Stomach (tissue), 4 donors: ENCODE measurements around the gene TANGO2.

Source experiments
- CTCF ChIP-seq, 7 experiments: fragments of 450-650 bp in 4 of 7; fragments of 200-600 bp in 3 of 7; sonication (generic) in 3 of 7; IDR thresholded peaks; one replicate each; pipeline ENCODE4 v1.5.1; 2016 to 2019; ENCODE audit warnings: antibody characterized with exemption in 7 of 7, control low read depth in 2 of 7, mild to moderate bottlenecking in 1 of 7
- POLR2A ChIP-seq, 4 donors: fragments of 450-650 bp; IDR thresholded peaks; one replicate each; pipeline ENCODE4 v1.6.1; 2016; ENCODE audit warnings: antibody characterized with exemption in 4 of 4, control low read depth in 2 of 4, mild to moderate bottlenecking in 1 of 4, moderate library complexity in 1 of 4

- TF ChIP-seq CTCF (IDR thresholded peaks at IDR 0.05) = no peak
- no peak for TF ChIP-seq POLR2A (IDR thresholded peaks at IDR 0.05)
Measured at GRCh38 chr22:20046730-20047129, 25.8 kb downstream of the TANGO2 start.
